Heart left ventricle (tissue), 16 donors: ENCODE results near the gene ZCCHC7. TPM values are rescaled to one million over a fixed set of nuclear protein-coding genes. Genes with fewer than 3 reads are reported as not detected.
"Not testable (repeated sequence)": the region's sequence is repeated elsewhere in the genome, so short reads cannot be mapped to it uniquely, and the experiment has no call there.

ENCODE experiments used
- ATAC-seq, 4 donors: fragments of 200-7000 bp; cut with Tn5 transposase; one replicate each; pipeline ENCODE4 v1.9.1; 2020 to 2022; ENCODE audit warnings: moderate library complexity in 4 of 4, mild to moderate bottlenecking in 3 of 4, moderate number of reproducible peaks in 1 of 4
- DNase-seq, 5 donors: peaks; one replicate each; pipeline ENCODE4 v3.0.0-alpha.2; 2020
- H3K27ac ChIP-seq, 12 donors: fragments of 200-600 bp; sonication (generic) in 4 of 12; one replicate each; pipeline versions ENCODE4 v1.5.0 to v1.8.0; 2016 to 2022; ENCODE audit warnings: mild to moderate bottlenecking in 2 of 12
- H3K27me3 ChIP-seq, 9 donors: fragments of 200-600 bp; sonication (generic) in 2 of 9; one replicate each; pipeline versions ENCODE4 v1.5.1 to v1.8.0; 2016 to 2022; ENCODE audit warnings: mild to moderate bottlenecking in 3 of 9
- H3K36me3 ChIP-seq, 9 donors: fragments of 200-600 bp; sonication (generic) in 2 of 9; one replicate each; pipeline versions ENCODE4 v1.5.0 to v1.8.0; 2018 to 2022; ENCODE audit warnings: mild to moderate bottlenecking in 2 of 9
- H3K4me1 ChIP-seq, 12 donors: fragments of 200-600 bp; sonication (generic) in 4 of 12; one replicate each; pipeline versions ENCODE4 v1.5.0 to v1.8.0; 2016 to 2022; ENCODE audit warnings: mild to moderate bottlenecking in 3 of 12
- H3K4me3 ChIP-seq, 12 donors: fragments of 200-600 bp; sonication (generic) in 4 of 12; one replicate each; pipeline versions ENCODE4 v1.5.0 to v1.8.0; 2017 to 2022; ENCODE audit warnings: mild to moderate bottlenecking in 9 of 12, moderate library complexity in 4 of 12
- H3K9me3 ChIP-seq, 12 donors: fragments of 200-600 bp; sonication (generic) in 4 of 12; one replicate each; pipeline versions ENCODE4 v1.5.0 to v1.8.0; 2016 to 2022; ENCODE audit warnings: mild to moderate bottlenecking in 1 of 12
- POLR2A ChIP-seq, 2 donors: fragments of 450-650 bp; IDR thresholded peaks; one replicate each; pipeline ENCODE4 v1.6.1; 2017; ENCODE audit warnings: antibody characterized with exemption in 2 of 2, mild to moderate bottlenecking in 2 of 2, moderate library complexity in 2 of 2
- WGBS, 4 donors: extraction: QIAGEN DNeasy Blood & Tissue Kit in 2 of 4; methylation state at CpG; one replicate each; pipeline versions ENCODE4 v1.1.5 to v1.1.7; 2013 to 2018; 5-methylcytosine and 5-hydroxymethylcytosine counted together
- intact Hi-C, 10 donors: fragments of 100-400 bp; cut with DNase I; formaldehyde crosslinking; loops; one replicate each; pipeline versions ENCODE4 v1.11.1 to v1.14.2; 2022
- polyA plus RNA-seq, 2 donors: library from polyadenylated mRNA; stranded (reverse); fragments of 200-250 nt; gene quantifications; one replicate each; pipeline ENCODE4 v1.2.3, GENCODE V29; 2013
- total RNA-seq, 9 donors: library from RNA; depleted of rRNA in 2 of 9; stranded (reverse); fragments of >200 nt in 2 of 9; fragmentation: NEBNext Ultra II Directional in 3 of 9; extraction: Animal tissue kit (Norgen Biotek cat#: 25700) in 3 of 9; gene quantifications; one replicate each; pipeline versions ENCODE4 v1.1.0 to v1.2.4, GENCODE V29; 2016 to 2023
- TF ChIP-seq, protein P1 (sequence below), 12 donors: fragments of 200-600 bp; sonication (generic) in 4 of 12; IDR thresholded peaks; one replicate each; pipeline versions ENCODE4 v1.5.0 to v1.8.0; 2018 to 2022; ENCODE audit warnings: antibody characterized with exemption in 12 of 12, mild to moderate bottlenecking in 5 of 12
- donor health status: ischemic (EF 13 %, LVEDD 7.1; RV severe dilation, severe dysfunction).
- donor health status: healthy with polysubstance abuse.
- donor health status: DM: no; HTN: yes; CAD: no.
- donor health status: DM: no; HTN: no; CAD: no.
- donor health status: ischemic (EF 25% LVEDD 6.9; RV normal size, moderate dysfunction).
- donor health status: ischemic (EF 25% LVEDD 5.7; RV mildly dilated, moderate dysfunction).
- donor health status: healthy.
- donor health status: DM: yes; HTN: yes; CAD: no.
- donor health status: ischemic (EF 35%, LVEDD 5.7; RV mildly dilated, moderate dysfunction).
- donor health status: nonischemic (EF 11% LVEDD 7.7; RV severe dilation, severe dysfunction).
- donor health status: DM: yes; HTN: yes; CAD: no.
- donor health status: PGD.
- donor health status: ischemic (EF 29% LVEDD 5.4; RV normal size, mild dysfunction).
- donor health status: nonischemic (EF 23%, LVEDD 6.1; RV moderate dilation, normal function).

Gene ZCCHC7
- total and polyA plus RNA-seq, 11 donors, result 3.5 to 14.8 (median 8.4) TPM

DNA sequence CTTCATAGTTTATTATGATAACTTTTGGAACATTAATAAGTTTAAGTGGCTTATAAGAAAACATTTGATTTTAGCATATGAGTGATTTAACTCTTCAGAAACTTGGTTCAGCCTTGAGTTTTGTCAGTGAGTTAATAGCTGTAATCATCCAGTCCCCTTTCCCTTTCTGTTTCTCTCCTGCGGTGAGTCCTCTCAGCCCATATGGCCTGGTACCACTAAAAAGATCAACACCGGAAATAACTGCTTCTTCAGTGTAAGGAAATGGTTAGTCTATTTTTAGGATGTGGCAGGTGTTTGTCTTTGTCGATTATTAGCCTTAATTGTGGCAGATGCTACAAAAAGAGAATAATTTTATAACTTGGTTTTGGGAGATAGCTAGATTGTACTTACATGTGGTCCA lies 181.9 kb downstream of the ZCCHC7 start:
- TF ChIP-seq, protein P1, sequence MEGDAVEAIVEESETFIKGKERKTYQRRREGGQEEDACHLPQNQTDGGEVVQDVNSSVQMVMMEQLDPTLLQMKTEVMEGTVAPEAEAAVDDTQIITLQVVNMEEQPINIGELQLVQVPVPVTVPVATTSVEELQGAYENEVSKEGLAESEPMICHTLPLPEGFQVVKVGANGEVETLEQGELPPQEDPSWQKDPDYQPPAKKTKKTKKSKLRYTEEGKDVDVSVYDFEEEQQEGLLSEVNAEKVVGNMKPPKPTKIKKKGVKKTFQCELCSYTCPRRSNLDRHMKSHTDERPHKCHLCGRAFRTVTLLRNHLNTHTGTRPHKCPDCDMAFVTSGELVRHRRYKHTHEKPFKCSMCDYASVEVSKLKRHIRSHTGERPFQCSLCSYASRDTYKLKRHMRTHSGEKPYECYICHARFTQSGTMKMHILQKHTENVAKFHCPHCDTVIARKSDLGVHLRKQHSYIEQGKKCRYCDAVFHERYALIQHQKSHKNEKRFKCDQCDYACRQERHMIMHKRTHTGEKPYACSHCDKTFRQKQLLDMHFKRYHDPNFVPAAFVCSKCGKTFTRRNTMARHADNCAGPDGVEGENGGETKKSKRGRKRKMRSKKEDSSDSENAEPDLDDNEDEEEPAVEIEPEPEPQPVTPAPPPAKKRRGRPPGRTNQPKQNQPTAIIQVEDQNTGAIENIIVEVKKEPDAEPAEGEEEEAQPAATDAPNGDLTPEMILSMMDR (IDR thresholded peaks at IDR 0.05), result no peak
- no peak for TF ChIP-seq POLR2A (IDR thresholded peaks at IDR 0.05)
- Histone ChIP-seq H3K4me3 (peak overlapping the region in 1 of 12 donors; percentile 7), H3K27ac (no peak overlapping the region), H3K27me3 (no peaks in the 10 kb centered on the region), H3K9me3 (no peaks in the 10 kb centered on the region), H3K36me3 (peaks cover 0 to 33% (median 19%) of the 10 kb centered on the region in 9 donors), H3K4me1 (peaks cover 0 to 30% (median 0%) of the 10 kb centered on the region in 12 donors)
- DNase-seq (no peak), ATAC-seq (no peak)
- WGBS, 4 donors, result 46 to 54% (median 47%) methylated on average over 3 of the region's 3 CpGs
- intact Hi-C loops, result no loop called here

DNA sequence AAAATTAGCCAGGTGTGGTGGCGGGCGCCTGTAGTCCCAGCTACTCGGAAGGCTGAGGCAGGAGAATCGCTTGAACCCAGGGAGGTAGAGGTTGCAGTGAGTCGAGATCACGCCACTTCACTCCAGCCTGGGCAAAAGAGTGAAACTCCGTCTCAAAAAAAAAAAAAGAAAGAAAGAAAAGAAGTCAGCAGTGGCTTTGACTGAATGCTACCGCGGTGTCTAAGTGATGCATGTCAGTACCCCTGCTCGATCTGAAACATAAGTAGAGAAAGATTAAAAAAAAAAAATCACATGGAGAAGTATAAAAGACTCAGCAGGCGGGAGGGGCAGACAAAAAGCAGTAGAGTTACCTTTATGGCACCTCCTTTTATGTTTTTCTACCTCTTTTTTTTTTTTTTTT lies 182.9 kb downstream of the ZCCHC7 start:
- H3K9me3 ChIP-seq, ATAC-seq, DNase-seq, H3K27me3 ChIP-seq, intact Hi-C loops, H3K4me3 ChIP-seq, H3K27ac ChIP-seq: not testable (repeated sequence)
- H3K36me3 ChIP-seq, result peaks cover 0 to 43% (median 19%) of the 10 kb centered on the region in 9 donors
- 97 to 99% (median 98%) methylated on average over 11 of the region's 11 CpGs for WGBS, 4 donors
- peaks cover 0 to 30% (median 0%) of the 10 kb centered on the region in 12 donors for H3K4me1 ChIP-seq

DNA sequence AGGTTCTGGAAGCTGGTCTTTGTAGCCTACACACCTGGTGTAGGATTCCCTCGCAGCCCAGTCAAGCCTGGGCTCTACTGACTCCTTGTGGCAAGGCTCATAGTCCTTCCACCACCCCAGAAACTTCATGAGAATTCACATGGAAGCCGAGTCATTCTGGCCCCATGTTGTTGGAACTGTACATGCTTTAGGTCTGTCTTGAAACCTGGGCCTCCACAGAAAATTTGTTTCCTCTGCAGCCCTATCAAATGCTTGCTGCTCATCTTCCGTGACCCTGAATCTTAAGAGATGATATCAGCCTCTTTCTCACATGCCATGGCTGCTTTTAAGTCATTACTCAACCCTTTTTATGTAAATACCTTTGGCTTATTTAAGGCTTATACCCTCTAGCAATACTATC lies 188.8 kb downstream of the ZCCHC7 start:
- 89 to 94% (median 91%) methylated on average over 3 of the region's 3 CpGs for WGBS, 4 donors
- TF ChIP-seq, protein P1 (IDR thresholded peaks at IDR 0.05), result peak in 3 of 12 donors; percentile 4 to 16 (median 6)
- no peak for TF ChIP-seq POLR2A (IDR thresholded peaks at IDR 0.05)
- H3K9me3 ChIP-seq, result no peaks in the 10 kb centered on the region
- peaks cover 0 to 62% (median 17%) of the 10 kb centered on the region in 9 donors for H3K36me3 ChIP-seq
- no peaks in the 10 kb centered on the region for H3K4me1 ChIP-seq
- ATAC-seq (no peak), DNase-seq (no peak)
- H3K27ac ChIP-seq, result no peak overlapping the region
- intact Hi-C loops, result no loop called here
- H3K4me3 ChIP-seq, result no peak overlapping the region
- H3K27me3 ChIP-seq, result no peaks in the 10 kb centered on the region

DNA sequence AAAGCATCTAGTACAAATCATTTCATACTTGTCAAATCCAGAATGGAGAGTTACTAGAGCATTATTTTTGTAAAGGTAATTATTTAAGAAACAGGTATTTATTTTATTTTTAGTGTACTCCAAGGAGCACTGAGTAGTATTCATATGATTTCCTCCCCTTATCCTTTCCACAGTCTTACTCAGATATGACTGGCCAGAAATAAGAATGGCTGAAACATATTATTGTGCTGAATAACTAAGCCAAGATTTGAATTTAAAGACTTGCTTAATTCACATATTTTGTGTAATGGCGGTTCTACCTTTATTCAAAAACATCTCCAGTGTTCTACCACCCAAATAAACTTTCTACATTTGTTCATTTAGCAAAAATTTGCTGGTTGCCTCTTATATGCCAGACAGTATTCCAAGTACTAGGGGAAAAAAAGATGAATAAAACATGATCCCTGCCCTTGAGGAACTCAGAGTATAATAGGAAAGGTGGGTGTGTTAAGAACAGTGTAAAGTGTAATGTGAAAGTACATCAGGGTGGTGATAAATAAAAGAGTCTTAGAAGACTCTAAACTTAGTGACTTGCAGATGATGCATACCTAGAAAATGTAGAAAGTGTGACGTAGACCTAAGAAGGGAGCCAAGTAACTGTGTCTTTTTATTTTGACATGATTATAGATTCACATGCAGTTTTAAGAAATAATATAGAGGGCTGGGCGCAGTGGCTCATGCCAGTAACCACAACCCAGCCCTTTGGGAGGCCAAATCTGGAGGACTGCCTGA lies 191.7 kb downstream of the ZCCHC7 start:
- Histone ChIP-seq H3K4me3 (no peak overlapping the region), H3K4me1 (no peaks in the 10 kb centered on the region), H3K36me3 (peaks cover 0 to 36% (median 1%) of the 10 kb centered on the region in 9 donors), H3K9me3 (no peaks in the 10 kb centered on the region), H3K27me3 (no peaks in the 10 kb centered on the region), H3K27ac (no peak overlapping the region)
- DNase-seq (no peak), ATAC-seq (no peak)
- 96 to 99% (median 97%) methylated on average over 3 of the region's 3 CpGs for WGBS, 4 donors
- intact Hi-C loops, result no loop called here
- TF ChIP-seq, protein P1 (IDR thresholded peaks at IDR 0.05), result no peak
- no peak for TF ChIP-seq POLR2A (IDR thresholded peaks at IDR 0.05)
